ENCODE results near the gene MRPL10. TPM values are rescaled to one million over a fixed set of nuclear protein-coding genes. Genes with fewer than 3 reads are reported as not detected.

MRPL10 gene
- total and polyA plus RNA-seq, 10 of the 15 experiments (the other 5 are each of a cell fraction or from before 2014, with no cell fraction given) = 18.9 to 61.9 (median 47.3) TPM

DNA sequence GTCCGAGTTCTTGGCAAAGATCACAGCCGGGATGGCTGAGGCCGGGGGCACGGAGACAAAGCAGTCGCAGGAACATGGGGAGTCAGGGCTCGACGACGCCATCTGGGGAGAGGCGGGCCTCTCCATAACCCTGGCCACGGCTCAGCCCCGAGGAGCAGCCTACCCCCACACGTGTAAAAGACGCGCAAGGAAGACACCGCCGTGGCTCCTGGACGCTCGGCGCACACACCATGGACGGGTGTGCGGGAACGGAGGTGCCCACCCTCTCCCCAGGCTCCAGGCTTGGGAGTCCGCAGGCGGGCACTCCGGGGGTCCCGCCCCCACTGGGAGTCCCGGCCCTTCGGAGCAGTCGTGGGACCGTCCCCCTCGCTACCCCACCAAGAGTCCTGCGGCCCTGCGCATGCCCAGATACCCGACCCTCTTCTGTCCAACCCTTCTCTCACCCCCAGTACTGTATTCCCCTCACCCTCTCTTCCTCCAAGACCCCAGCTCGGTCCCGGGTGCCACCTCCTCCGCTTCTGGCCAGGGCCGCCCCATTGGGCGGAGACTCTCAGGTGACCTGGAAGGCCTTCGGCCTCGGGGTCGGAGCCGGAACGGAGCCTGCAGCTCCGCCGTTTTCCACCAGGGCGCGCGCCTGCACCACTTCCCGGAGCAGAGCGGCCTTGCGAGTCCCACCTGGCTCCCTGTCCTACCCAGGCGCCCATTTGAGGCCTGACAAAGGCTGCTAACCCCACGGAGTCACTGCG is 9.6 kb upstream of the MRPL10 start, which contains the start of gene SCRN2 (continued):
- TF ChIP-seq TARDBP (IDR thresholded peaks at IDR 0.05; ENCODE audit: borderline replicate concordance) (no peak), LARP7 (IDR thresholded peaks at IDR 0.05) (peak; percentile 17; the same call in 1 of the 2 replicates), IKZF1 (conservative IDR thresholded peaks at IDR 0.05) (peak; percentile 51), WRNIP1 (IDR thresholded peaks at IDR 0.05; ENCODE audit: borderline replicate concordance, low read depth, low read length) (no peak)

DNA sequence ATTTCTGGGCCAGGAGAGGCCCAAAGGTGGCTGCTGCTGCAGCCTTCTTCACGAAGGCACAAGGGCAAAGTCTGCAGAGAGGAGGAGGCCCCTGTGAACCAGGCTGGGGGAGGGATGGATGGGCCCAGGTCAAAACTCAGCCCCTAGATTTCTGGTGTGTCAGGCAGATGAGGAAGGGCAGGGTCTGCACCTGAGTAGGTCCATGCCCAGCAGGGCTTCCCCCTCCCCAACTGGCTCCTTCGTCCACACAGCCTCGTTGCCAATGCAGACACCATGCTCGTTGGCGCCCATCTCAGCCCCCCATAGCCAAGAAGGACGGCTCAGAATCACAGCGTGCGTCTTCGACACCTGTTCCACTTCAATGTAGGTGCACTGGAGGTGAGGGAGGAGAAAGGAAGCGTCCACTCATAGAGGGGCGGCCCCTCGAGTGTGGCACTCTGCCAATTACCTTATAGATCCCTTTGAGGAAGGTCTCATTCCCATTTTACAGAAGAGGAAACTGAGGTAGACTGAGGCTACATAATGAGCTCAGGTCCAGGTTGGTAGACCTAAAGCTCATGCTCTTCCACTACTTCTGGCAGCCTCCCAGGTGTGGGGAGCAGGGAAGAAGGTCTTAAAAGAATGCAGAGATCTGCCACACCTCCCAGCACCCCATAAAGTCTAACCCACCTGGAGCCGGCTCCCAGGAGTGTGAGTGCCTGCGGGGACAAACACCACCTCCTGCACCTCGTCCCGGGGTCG is 8.8 kb upstream of the MRPL10 start:
- intact Hi-C loops (cut with micrococcal nuclease; ENCODE audit: unreplicated experiment) = loop anchor here (2.0 kb wide), 1 partner anchor 101 kb away; the partner anchor contains the start of gene PNPO
- no TSS peak for BruUV-seq (replicated peaks)
- Histone ChIP-seq H3K4me3 (peak overlapping the region; percentile 74), H2AFZ (ENCODE audit: control insufficient read depth, low read depth, low read length) (peak overlapping the region; percentile 91), H3K9me3 (replicated peaks; ENCODE audit: control insufficient read depth, insufficient read depth, low read length) (no peaks in the 10 kb centered on the region), H3K36me3 (ENCODE audit: control insufficient read depth in 2 of 2, insufficient read depth in 2 of 2, low read length in 1 of 2) (no peaks in the 10 kb centered on the region), H3K27ac (ENCODE audit: control insufficient read depth, insufficient read depth) (peak overlapping the region; percentile 17; the same call in 1 of the 2 replicates), H3K9ac (ENCODE audit: control insufficient read depth, insufficient read depth, low read length) (peak overlapping the region; percentile 74), H3K27me3 (replicated peaks in 1 of 2; ENCODE audit: control insufficient read depth in 2 of 2, insufficient read depth in 2 of 2, low read length in 1 of 2) (no peaks in the 10 kb centered on the region; a peak in 1 of 4 replicates), H4K20me1 (ENCODE audit: control insufficient read depth, insufficient read depth) (no peaks in the 10 kb centered on the region), H3K4me2 (ENCODE audit: control insufficient read depth, insufficient read depth) (peak overlapping the region; percentile 72), H3K4me1 (ENCODE audit: control insufficient read depth, insufficient read depth, low read length) (peaks cover 22% of the 10 kb centered on the region), H3K79me2 (ENCODE audit: control insufficient read depth, insufficient read depth, low read length) (no peaks in the 10 kb centered on the region)
- ChIA-PET POLR2A (interaction anchor here (0.6 to 1.9 kb wide), 5 partner anchors 14 to 101 kb away, joined by 4 to 12 read pairs (median 5); partner anchors contain the start of genes OSBPL7, PNPO and SP2), SMC1A (ENCODE audit: uncharacterized antibody, unreplicated experiment) (interaction anchor here (0.8 to 13.1 kb wide), 10 partner anchors 9 to 178 kb away, joined by 3 to 231 read pairs (median 7); partner anchors contain the start of genes CDK5RAP3, PNPO and SP2), CTCF (interaction anchor here (0.6 to 12.4 kb wide), 20 partner anchors 9 to 178 kb away, joined by 3 to 502 read pairs (median 4); partner anchors contain the start of genes CDK5RAP3, LRRC46, MRPL10 and OSBPL7), RAD21 (ENCODE audit: unreplicated experiment) (interaction anchor here (1.0 to 7.7 kb wide), 9 partner anchors 49 to 191 kb away, joined by 3 to 206 read pairs (median 8); partner anchors contain the start of genes CDK5RAP3, KPNB1, PNPO and SP2)
- TF ChIP-seq, protein P1, sequence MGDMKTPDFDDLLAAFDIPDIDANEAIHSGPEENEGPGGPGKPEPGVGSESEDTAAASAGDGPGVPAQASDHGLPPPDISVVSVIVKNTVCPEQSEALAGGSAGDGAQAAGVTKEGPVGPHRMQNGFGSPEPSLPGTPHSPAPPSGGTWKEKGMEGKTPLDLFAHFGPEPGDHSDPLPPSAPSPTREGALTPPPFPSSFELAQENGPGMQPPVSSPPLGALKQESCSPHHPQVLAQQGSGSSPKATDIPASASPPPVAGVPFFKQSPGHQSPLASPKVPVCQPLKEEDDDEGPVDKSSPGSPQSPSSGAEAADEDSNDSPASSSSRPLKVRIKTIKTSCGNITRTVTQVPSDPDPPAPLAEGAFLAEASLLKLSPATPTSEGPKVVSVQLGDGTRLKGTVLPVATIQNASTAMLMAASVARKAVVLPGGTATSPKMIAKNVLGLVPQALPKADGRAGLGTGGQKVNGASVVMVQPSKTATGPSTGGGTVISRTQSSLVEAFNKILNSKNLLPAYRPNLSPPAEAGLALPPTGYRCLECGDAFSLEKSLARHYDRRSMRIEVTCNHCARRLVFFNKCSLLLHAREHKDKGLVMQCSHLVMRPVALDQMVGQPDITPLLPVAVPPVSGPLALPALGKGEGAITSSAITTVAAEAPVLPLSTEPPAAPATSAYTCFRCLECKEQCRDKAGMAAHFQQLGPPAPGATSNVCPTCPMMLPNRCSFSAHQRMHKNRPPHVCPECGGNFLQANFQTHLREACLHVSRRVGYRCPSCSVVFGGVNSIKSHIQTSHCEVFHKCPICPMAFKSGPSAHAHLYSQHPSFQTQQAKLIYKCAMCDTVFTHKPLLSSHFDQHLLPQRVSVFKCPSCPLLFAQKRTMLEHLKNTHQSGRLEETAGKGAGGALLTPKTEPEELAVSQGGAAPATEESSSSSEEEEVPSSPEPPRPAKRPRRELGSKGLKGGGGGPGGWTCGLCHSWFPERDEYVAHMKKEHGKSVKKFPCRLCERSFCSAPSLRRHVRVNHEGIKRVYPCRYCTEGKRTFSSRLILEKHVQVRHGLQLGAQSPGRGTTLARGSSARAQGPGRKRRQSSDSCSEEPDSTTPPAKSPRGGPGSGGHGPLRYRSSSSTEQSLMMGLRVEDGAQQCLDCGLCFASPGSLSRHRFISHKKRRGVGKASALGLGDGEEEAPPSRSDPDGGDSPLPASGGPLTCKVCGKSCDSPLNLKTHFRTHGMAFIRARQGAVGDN (IDR thresholded peaks at IDR 0.05) = no peak
- TF ChIP-seq BACH1 (IDR thresholded peaks at IDR 0.05; ENCODE audit: borderline replicate concordance) (no peak), CEBPB (IDR thresholded peaks at IDR 0.05; ENCODE audit: borderline replicate concordance in 1 of 2, low read depth in 2 of 2, low read length in 2 of 2) (no peak), WRNIP1 (IDR thresholded peaks at IDR 0.05; ENCODE audit: borderline replicate concordance, low read depth, low read length) (no peak), TBL1XR1 (IDR thresholded peaks at IDR 0.05; ENCODE audit: low read depth, low read length) (no peak), RBBP5 (conservative IDR thresholded peaks at IDR 0.05) (no peak), SIX5 (IDR thresholded peaks at IDR 0.05; ENCODE audit: low read depth, low read length, severe bottlenecking) (no peak)
- TF ChIP-seq, protein P2, sequence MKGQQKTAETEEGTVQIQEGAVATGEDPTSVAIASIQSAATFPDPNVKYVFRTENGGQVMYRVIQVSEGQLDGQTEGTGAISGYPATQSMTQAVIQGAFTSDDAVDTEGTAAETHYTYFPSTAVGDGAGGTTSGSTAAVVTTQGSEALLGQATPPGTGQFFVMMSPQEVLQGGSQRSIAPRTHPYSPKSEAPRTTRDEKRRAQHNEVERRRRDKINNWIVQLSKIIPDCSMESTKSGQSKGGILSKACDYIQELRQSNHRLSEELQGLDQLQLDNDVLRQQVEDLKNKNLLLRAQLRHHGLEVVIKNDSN (IDR thresholded peaks at IDR 0.05; ENCODE audit: borderline replicate concordance, extremely low read length, insufficient read depth, low read depth, low read length) = no peak
- in situ Hi-C loops (cut with MboI) = loop anchor here (5.0 to 10.0 kb wide), 3 partner anchors 52 to 785 kb away; partner anchors contain the start of gene HOXB9
- no peak for FAIRE-seq
- no peak for DNase-seq (ENCODE audit: low read depth, low spot score)
- WGBS (ENCODE audit: insufficient coverage, insufficient replicate concordance, low lambda C conversion rate, missing lambda C conversion rate) = 57% methylated on average over 17 of the region's 17 CpGs
- ATAC-seq = no peak
